HG02870 (cell line): ENCODE results near the gene CEP68.

ENCODE experiments used
- ATAC-seq: cut with Tn5 transposase; IDR thresholded peaks from one replicate; pipeline ENCODE4 v1.9.1; 2021; ENCODE audit warnings: mild to moderate bottlenecking, moderate library complexity; ENCODE audit not compliant: unreplicated experiment

Gene CEP68

GRCh38 chr2:65055422-65056214 lies 598 bp upstream of the CEP68 start:
- ATAC-seq, result peak; percentile 32

- no peak for ATAC-seq
Measured at GRCh38 chr2:65057054-65057375, 799 bp downstream of the CEP68 start.

- ATAC-seq, result peak; percentile 20
Measured at GRCh38 chr2:65057391-65058052, 1.3 kb downstream of the CEP68 start.

- no peak for ATAC-seq
Measured at GRCh38 chr2:65059071-65059470, 2.9 kb downstream of the CEP68 start.

DNA sequence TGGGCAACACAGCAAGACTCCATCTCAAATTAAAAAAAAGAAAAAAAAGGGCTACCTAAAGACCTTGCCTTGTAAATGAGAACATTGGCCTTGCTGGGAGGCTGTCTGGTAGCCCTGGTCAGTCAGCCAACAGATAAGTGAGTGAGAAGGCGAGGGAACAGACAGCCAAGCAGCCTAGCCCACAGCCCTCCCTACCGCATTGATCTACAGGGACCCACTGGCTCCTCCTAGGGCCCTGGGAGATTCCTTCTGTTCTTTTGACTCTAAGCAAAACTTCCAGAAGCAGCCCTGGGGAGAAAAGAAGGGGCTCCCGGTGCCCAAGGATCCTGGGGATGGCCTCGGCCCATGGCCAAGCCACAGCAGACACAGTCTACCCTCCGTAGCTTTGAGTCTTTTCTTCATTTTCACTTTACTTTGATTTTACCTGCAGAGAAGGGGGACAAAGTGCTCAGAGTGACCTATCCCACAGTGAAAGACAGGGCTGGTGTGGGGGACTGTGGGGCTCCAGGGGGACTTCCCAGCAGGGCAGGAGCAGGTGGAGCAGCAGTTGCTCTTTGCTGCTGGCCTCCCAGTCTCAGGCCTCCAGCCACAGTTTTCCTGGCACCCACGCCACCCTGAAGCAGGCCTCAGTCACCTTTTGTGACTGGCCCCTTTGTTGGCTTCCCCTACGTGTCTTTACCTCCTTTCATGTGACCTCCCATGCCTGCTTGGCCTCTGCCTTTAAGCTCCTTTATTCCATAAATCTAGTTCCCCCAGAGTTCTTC lies 5.1 kb downstream of the CEP68 start:
- ATAC-seq, result no peak

DNA sequence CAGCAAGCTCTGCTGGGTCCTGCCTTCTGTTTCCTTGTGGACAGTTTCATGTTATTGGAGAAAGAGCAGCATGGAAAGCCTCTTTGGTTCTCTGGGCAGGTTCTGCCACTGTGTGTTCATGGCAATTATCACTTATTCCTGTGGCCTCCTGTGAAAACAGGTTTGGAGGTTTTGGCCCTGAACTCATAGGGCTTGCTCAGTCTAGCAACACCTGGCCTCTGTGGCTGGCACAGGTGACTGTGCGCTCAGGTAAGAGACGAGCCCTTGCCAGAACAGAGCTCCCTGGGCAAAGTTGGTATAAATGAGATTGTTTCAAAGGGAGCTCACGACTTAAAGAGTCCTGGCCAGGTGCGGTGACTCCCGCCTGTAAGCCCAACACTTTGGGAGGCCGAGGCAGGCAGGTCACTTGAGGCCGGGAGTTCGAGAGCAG lies 5.7 kb downstream of the CEP68 start:
- ATAC-seq, result no peak

- no peak for ATAC-seq
Measured at GRCh38 chr2:65062843-65063825, 6.9 kb downstream of the CEP68 start.

GRCh38 chr2:65064728-65065552 lies 8.7 kb downstream of the CEP68 start:
- ATAC-seq, result peak; percentile 79

DNA sequence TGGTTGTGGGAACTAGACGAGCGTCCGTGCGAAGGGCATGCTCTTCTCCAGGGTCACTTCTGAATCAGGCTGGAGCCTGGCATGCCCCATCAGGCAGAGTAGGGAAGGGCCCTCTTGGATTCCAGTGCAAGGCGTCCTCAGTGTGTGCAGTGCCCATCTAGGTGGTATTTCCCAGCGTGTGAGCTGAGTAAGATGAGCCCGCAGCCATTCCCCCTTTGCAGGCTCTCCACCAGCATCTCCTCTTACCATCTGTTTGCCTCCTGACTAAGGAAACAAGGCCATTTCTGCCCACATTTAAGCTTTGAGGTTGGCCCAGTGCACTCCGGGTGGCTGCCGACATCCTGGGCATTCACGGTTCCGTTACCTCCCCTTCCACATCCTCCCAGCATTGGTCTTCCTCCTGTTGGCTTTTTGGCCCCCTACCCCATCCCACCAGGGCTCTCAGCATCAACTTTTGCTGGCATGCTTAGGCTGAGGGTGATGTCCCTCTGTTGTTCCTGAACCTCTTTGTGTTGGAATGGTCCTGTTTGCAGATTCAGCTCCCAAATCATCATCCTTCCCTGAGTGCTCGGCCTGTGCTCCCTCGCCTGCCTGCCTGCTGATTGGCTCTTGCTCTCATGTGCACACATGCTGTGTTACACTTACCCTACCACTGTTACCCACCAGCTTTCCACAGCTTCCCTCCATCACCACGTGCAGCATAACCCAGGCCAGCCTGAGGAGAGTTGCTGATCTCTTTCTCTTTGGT lies 11.8 kb downstream of the CEP68 start:
- ATAC-seq, result no peak

- ATAC-seq, result no peak
Measured at GRCh38 chr2:65069439-65069824, 13.2 kb downstream of the CEP68 start.

GRCh38 chr2:65070172-65070830 lies 14.1 kb downstream of the CEP68 start:
- ATAC-seq, result no peak

- no peak for ATAC-seq
Measured at GRCh38 chr2:65070856-65071255, 14.6 kb downstream of the CEP68 start.

DNA sequence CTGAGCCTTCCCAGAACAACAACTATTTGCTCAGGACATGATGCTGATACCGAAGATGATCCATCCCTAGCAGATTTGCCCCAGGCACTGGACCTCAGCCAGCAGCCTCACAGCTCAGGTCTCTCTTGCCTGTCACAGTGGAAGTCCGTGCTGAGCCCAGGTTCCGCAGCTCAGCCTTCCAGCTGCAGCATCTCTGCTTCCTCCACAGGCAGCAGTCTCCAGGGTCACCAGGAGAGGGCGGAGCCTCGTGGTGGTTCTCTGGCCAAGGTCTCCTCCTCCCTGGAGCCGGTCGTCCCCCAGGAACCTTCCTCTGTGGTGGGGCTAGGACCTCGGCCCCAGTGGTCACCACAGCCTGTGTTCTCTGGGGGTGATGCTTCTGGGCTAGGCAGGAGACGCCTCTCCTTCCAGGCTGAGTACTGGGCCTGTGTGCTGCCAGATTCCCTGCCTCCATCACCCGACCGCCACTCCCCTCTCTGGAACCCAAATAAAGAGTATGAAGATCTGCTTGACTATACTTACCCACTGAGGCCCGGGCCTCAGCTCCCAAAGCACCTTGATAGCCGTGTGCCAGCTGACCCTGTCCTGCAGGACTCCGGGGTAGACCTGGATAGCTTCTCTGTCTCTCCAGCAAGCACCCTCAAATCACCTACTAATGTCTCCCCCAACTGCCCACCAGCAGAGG lies 15.4 kb downstream of the CEP68 start:
- ATAC-seq, result no peak

GRCh38 chr2:65072181-65072970 lies 16.2 kb downstream of the CEP68 start:
- peak; percentile 63 for ATAC-seq

GRCh38 chr2:65073879-65074565 lies 17.8 kb downstream of the CEP68 start:
- ATAC-seq, result no peak

DNA sequence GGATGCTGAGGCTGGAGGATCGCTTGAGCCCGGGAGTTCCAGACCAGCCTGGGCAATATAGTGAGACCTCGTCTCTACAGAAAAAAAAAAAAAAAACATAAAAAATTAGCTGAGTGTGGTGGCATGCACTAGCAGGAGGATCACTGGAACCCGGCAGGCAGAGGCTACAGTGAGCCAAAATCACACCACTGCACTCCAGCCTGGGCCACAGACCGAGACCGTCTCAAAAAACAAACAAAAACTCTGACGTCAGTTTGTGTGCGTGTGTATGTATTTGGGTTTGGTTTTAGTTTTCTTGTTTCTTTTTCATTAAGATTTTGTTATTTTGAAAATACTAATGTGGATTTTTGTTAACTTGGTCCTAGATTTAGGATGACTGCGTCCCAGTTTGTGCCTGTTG lies 19.0 kb downstream of the CEP68 start:
- no peak for ATAC-seq
